GM18508 (cell line): ENCODE measurements around the gene ID2.

Source experiments
- ATAC-seq: cut with Tn5 transposase; IDR thresholded peaks from one replicate; pipeline ENCODE4 v1.9.1; 2021; ENCODE audit warnings: moderate number of reproducible peaks; ENCODE audit not compliant: insufficient read depth, unreplicated experiment

Gene ID2

DNA sequence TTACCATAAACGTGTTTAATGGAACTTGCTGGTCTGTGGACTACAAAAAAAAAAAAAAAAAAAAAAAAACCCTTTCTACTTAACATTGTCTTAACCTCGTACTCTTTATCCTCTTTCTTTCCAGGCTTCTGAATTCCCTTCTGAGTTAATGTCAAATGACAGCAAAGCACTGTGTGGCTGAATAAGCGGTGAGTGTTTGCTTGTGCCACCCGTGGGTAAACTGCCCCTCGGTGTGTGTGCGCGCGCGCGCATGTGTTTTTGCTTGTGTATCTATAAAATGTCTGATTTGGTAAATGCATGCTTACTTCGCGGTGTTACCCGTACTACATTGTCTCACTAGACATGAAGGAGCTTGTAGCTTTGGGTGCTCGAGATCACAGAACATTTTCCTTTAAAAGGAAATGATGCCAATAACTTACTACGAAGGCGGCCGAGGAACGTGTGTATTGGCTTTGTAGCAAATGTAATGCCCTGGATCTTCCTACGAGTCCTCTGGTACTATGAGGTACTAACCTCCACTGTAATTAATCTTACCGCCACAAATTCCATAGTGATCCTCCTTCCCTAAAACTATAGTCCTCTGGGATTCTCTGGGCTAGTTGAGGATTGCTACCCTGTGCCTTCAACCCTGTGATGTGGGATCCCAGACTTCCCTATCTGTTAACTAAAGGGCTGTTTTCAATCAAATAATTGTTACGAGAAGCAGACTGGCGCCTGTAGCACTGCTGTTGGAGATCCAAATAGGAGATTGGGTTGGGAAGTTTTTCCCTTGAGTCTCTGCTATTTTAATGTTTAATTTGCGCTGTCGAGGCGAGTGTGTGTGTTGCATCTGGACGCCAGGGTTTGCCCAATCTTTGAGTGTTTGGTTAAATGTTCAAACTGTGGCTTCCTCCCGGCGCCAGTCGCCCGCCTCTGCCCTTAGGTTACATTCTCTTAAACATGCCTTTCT is 1.1 kb downstream of the ID2 start:
- no peak for ATAC-seq

DNA sequence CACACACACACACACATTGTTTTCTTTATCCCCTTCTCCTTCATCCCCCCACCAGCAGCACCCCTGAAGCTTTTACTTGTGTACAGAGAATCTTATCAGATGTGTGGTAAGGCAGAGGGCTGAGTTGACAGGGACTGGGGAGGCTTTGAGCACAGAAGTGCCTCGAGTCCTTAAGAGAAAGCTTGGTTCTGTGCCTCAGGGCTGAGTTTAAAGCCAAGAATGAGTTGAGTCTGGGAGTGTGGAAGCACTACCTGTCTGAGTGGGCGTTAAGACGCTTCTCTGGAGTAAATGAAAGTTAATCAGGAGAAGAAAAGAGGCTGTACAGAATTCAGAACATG is 2.7 kb downstream of the ID2 start:
- no peak for ATAC-seq

DNA sequence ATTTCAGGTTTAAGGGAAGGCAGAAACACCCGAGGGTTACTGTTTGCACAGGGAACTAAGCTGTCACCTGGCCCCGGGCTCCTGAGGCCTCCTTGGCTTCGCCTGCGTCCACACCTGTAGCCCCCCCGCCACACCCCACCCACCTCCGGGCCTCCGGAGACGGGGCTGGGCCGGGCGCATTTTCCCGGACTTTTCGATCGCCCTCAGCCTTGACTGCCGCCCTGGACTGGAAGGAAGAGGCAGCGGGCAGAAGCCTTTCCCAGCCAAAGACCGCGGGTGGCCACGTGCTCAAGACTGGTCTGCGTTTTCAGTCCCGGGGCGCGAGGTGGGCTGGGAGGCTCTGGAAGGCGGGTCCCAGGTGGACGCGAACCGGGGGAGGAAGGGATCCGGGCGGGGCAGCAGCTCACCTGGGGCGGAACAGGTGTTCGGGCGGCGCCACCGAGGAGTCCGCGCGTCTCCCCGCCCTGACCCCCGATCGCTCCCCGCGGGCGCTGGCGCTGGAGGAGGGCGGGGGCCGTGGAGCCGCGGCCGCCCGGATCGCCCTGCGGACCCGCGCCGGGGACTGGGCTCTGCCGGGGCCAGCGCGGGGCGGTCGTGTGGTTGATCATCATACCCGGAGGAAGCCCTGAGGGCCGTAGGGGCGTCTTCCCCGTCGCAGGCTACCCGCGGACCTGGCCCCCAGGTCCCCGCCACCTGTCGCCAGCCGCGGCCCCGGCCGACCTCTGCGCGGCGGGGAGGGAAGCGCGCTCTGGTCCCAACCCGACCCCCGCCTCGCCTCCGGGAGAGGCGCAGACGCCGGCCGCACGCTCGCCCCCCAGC is 3.2 kb downstream of the ID2 start:
- no peak for ATAC-seq

DNA sequence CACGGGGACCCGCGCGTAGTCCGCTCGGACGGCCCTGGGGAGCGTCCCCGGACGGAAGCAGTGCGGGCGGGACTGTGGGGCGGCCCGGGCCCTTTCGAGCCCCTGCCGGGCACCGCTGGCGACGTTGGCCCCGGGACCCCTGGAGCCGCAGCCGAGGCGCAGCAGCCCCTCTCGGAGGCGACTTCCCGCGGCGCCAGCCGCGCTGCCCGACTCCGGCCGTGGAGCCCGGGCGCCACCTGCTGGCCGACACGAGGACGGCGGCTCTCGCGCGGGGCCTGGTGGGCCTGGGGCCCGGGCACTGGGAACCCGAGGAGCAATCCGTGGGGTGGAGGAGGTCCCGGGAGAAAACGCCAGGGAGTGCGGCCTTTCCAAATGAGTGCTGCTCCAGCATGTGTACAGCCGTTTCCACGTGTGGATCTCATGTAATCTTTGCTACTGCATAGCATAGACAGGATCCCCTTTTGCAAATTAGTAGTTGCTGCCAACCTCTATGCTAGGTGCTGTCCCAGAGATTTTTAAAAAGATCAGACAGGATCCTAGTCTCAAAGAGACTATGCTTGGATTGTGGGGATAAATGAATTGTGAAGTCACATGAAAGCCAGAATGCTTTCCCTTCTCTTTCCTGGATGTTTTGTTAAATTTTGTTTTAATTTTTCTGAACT is 4.0 kb downstream of the ID2 start:
- no peak for ATAC-seq

DNA sequence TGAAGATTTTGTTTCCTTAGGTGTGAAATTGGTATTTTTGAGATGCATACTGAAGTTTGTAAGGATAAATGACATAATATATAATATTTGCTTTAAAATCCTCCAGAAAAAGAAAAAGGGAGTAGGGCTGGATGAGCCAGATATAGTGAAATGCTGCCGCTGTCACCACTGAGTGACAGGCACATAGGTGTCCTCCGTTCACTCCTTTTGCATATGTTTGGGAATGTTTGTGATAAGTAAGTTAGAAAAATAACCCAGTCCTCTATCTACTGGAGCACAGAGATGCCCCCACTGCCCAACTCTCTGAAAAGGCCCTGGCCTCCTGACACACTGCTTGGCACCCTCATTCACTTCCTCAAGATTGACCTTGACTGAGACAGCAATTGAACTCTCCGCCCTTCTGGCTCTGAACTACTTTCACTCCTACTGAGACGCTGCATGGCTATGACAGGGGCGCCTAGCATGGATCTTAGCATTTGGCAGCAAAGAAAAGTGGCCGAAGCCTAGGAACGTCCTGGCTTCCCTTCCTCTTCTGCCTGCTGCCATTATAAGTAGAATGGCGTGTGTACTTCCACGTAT is 10.1 kb downstream of the ID2 start:
- no peak for ATAC-seq

DNA sequence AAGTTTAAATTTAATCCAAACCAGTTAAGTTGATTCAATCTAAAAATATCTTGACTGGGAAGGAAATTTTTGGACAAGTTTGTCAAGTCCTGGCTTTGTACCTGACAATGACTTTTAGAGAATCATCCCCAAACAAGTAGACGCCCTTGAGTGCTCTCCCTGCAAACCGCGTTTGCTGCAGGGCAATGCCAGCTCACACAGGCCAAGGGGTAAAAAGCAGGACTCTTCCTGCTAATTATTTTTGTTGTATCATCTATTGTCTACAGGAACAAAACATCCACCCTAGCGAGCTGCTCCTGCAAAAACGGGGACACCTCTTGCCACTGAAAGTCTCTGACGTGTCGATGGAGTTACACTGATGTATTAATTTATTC is 10.9 kb downstream of the ID2 start:
- ATAC-seq = no peak

DNA sequence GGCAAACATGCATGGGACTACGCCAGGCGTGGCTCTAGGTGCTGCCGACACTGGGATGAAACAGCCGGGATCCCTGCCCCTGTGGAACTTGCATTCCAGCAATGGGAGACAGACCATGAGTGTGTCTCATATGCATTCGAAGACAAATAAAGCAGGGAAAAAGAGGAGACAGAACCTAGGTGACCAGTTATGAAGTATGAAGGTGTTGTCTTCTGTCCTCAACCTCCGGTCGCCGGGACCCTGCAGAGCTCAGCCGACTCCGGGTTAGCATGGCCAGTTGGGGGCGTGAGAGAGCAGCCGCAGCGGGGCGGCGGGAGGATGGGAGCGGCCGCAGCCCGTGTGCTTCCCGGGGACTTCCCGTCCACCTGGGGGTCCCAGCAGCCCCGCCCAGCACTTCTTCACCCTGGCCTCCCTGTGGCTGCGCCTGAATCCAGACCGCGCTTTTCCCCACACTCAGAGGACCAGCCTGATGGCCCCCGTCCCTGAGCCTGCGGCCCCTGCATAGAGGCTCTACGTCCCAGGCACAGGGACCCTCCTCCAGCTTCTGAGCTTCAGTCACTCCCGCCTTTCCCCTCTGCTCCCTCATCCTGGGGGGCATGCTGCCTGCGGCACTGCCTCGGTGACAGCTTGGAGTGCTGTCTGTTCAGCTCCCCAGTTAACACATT is 11.4 kb downstream of the ID2 start:
- no peak for ATAC-seq

DNA sequence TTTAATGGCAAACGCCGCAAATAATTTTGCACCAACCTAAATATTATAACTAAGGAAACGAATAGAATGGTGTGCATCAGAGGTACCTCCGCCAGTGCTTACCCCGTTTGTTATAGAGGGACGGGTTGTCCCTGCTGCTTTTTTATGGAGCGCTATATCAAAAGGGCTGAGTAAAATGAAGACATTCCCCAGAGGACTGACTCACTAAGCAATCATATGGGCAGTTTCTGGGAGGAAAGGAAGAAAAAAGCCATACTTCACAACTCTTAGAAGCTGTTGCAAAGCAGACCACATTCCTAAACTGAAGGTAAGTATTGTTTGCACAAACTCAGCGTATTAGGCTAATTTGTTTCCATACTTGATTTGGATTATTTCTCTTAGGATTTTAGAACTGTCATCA is 12.9 kb downstream of the ID2 start:
- no peak for ATAC-seq

DNA sequence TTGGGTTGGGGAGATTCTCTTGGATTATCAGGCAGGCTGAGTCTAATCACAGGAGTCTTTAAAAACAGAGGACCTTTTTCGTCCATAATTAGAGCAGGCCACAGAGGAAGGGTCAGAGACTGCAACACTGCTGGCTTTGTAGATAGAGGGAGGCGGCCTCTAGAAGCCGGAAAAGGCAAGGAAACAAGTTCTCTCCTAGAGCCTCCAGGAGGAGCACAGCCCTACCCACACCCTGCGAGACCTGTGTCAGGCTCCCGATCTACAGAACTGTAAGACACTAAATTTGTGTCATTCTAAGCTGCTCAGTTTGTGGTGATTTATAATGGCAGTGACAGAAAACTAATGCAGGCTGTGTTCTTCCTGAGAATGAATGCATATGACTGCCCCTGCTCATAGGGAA is 15.3 kb downstream of the ID2 start:
- no peak for ATAC-seq

DNA sequence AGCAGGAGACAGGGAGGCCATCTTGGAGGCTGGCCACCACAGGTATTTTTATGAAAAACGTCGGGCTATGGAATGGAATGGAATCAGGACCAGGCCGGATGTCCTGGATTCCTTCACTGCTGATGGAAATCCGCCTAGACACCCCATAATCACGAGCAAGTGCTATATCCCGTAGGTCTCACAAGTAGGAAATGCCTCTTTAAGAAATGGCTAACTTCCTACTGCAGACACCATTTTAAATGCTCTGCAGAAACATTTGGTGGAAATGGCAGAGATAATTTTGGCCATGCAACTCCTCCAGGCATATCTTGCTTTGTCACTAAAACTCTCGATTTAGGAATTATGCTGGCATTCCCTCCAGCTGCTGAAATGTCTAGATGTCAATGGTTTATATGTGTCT is 18.0 kb downstream of the ID2 start:
- ATAC-seq = no peak

DNA sequence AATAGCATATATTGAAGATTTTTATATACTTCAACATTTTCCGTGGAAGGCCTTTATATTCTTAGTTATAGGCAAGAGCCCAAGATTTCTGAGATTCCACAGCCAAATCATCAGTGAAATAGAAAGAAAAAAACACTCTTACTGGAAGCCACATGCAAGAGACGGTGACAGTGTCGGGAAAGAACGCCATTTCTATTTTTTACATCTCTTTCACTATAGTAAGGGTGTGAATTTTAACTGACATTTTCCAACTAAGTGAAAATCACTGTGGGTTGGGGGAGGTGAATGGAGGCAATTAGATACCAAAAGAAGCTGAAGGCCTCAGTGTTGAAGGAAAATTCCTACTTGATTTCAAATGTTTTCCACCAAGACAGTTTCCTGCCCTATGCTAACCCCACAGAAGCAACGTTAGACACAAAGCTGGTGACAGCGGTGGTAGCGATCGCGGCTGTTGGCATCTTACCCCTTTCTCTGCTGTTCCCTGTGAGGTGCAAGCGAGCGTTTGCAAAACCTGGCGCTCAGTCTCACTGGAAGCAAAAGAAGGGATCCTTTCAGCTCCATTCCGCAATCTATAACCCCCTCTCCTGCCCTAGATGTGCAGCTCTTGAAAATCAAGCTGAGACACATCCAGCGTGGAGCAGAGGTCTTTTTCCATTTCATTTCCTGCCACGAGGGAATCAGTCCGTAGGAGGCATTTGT is 20.0 kb downstream of the ID2 start:
- ATAC-seq = no peak

DNA sequence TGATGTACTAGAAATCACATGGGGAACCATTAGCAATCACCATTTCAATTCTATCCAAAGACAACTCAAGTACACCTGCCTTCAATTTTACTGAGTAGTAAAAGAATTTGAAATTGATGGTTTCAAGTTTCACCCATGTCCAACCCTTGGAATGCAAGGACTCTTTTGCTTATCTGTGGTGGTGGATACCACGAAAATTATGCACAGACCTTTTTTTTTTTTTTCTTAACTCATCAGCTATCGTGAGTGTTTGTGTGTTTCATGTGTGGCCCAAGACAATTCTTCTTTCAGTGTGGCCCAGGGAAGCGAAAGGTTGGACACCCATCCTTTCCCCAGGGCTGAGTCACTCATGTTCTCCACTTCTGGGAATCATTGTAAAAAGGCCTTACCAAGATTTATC is 23.1 kb downstream of the ID2 start:
- no peak for ATAC-seq

DNA sequence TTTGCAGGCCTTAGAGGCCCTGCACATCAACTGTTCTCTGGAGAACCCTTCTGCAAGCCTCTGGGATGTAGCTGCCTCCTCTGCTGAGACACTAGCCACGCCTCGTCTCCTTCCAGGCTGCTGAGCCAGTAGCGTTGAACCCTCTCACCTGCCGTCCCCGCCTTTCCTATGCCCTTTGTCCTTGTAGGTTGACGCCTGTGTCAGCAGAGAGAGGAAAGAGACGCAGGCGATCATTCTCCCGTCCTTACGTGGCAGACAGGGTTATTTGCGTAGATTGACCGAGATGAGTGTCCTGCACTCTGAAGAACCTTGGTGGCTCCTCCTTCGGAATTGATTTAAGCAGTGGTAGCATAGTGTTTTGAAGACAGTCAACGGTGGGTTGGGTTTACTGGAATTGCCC is 27.8 kb downstream of the ID2 start:
- ATAC-seq = no peak

DNA sequence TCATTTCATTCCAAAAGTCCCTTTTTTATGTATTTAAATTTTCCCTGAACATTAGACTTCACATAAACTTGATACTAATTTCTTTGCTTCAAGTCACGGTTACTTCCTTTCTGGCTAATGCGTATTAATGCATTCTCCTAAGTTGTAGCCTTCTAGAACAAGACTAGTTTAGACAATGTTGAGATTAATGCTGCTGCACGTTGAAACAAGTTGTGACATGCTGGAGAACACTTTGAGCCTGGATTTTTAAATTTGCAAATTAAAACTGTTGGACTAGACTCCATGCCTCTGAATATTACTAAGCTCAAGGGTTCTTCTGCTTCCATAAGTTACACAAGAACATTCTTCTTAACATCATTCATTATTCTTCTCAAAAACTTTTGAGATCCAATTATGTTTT is 29.1 kb downstream of the ID2 start:
- ATAC-seq = no peak

DNA sequence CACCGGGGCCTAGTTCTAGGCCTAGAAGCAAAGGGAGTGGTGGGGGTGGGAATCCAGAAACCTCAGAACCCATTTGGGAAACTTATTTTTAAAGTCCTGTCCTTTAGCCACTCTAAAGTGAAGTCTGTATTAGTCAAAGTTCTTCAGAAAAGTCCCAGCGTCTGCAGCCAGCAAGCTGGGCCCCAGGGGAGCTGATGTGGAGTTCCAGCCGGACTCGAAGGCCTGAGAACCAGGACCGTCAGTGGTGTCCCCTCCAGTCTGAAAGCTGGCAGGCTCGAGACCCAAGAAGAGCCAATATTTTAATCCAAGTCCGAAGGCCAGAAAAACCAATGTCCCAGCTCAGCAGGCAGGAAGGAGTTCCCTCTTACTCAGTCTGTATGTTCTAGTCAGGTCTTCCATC is 32.4 kb downstream of the ID2 start:
- no peak for ATAC-seq

DNA sequence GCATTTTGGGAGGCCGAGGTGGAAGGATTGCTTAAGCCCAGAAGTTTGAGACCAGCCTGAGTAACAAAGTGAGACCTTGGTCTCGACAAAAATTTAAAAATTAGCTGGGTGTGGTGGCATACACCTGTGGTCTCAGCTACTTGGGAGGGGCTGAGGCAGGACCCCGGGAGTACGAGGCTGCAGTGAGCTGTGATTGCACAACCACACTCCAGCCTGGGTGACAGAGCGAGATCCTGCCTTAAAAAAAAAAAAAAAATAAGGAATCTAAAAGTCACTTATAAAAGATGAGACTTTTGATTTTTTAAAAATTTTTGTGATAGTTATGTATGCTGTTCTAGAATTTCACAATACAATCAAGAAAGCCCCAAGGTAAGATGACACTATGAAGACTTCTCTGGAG is 33.1 kb downstream of the ID2 start:
- ATAC-seq = no peak

DNA sequence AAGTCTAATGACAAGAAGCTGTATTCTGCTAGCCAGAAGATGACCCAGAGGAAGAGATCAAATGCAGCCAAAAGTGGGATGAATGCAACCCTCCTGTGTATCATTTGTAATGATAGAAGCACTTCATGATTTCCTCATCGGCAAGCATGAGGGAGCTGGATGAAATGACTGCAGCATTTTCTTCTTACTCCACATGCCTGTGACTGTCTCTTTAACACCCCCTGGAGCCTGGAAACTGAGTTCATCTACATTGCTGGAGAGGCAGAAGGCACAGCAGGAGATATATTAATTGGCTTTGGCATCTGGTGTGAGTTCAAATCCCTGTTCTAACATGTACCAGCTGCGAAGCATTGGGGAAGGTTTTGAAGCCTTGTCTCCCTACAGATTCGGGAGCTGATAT is 37.7 kb downstream of the ID2 start:
- no peak for ATAC-seq

DNA sequence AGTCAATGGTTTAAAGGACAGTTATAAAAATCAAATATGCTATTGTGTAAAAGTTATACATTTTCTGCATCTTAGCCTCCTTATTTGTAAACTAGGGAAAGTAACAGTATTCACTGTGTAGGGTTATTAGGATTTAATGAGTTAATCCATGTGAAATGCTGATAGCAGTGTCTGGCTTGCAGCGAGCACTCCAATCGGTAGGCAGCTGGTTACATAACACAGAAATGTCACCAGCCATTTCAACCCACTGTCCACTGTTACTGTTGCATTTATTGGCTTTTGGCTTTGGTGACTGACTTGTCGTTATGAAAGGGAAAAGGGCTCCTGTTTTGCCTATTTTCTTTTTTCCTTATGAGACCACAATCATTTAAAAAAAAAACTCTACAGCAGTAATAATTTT is 38.9 kb downstream of the ID2 start:
- ATAC-seq = no peak

DNA sequence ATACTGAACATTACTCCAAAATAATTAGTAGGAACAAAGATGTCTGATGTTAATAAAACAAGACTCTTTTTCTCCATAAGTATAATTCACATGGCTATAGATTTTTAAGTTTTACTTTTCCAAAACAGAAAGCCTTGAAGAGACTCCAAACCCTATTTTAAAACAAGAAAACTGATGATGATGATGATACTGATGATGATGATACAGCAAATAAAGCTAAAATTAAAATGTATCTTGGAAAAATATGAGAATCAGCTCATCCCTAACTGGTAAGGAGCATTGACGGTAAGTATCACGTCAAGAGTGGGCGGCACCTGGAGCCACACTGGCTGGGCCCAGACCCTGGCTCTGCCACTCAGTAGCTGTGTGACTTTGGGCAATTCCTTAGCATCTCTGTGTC is 39.6 kb downstream of the ID2 start:
- ATAC-seq = no peak

DNA sequence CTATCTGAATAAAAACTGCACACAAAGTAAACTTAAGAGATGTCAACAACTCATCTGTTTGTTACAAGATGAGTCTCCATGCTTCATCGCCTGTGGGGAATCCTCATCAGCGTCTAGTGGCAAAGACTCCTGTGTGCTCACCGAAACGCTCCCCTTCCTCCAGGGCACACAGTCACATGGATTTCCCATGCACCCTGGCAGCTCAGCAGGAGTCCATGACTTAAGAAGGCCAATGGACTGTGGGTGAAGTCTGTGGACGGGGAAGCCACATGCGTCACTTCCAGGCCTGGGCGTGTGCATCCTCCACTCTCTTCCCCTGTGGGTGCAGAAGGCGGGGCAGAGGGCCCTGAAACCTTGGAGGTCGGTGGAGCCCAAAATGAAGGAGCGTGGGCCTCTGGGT is 41.1 kb downstream of the ID2 start:
- ATAC-seq = no peak
